ENCODE measurements around the gene CCDC85C. TPM values are rescaled to one million over a fixed set of nuclear protein-coding genes. Genes with fewer than 3 reads are reported as not detected.
A peak's percentile ranks its signal among the peaks of the same experiment; 100 is the strongest.

The CCDC85C gene
- total and polyA plus RNA-seq, 8 donors, result 10.5 to 28.6 (median 15.9) TPM

GRCh38 chr14:99576304-99576703 lies 27.7 kb downstream of the CCDC85C start:
- Histone ChIP-seq H3K4me1 (peaks cover 98 to 100% (median 98%) of the 10 kb centered on the region in 4 donors), H3K9me3 (no peaks in the 10 kb centered on the region), H3K36me3 (no peaks in the 10 kb centered on the region), H3K4me3 (no peak overlapping the region), H3K27me3 (no peaks in the 10 kb centered on the region), H3K27ac (peak overlapping the region; percentile 16 to 91 (median 83))
- no peak for TF ChIP-seq CTCF (IDR thresholded peaks at IDR 0.05)
- TF ChIP-seq POLR2AphosphoS5 (IDR thresholded peaks at IDR 0.05), result no peak
- no peak for TF ChIP-seq POLR2A (IDR thresholded peaks at IDR 0.05)
- TF ChIP-seq EP300 (IDR thresholded peaks at IDR 0.05), result no peak
- intact Hi-C loops (cut with DNase I; ENCODE audit: low total_unique reads), result no loop called here
- DNase-seq, result no peak
- WGBS, 5 donors, result 25 to 65% (median 59%) methylated on average over 3 to 5 of the region's 5 CpGs

DNA sequence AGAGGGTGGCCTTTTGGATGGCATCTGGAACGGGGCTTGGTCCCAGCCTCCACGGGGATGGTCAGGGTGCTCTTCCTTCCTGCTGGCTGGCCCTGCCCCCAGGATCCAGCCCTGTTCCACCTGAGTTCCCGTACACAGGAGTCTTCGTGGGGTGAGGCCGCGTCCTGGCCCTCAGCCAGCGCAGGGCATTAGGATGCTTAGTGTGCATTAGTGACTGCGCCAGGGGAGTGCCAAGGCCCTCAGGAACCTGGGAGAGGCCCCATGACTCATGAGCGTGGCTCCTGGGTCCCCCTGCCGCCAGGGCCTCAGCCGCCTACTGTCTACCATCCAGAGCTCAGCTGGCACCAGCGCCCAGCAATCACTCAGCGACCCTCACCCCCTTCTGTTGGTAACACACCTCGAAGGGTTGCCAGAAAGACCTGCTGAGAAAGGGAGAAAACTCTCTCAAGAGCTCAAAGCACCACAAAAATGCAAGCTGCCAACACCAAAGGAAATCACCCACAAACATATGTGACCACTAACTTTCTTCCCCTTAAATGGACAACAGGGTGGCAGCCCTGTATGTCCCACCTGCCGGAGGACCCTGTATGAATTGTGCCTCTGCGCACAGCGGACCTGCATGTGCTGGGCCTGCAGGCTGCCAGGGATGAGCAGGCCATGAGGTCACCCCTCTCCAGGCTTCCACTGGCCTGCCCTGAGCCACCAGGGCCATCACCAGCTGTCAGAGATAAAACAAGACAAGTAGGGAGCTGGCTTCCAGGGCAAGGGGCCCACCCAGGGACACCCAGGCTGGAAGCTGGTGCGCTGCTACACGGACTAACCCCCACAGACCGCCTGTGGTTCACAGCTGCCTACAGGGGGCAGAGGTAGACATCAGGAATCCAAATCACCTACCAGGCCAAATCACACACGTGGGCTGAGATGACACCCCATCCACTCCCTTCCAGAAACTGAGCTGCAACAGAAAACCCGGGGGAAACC lies 28.7 kb downstream of the CCDC85C start:
- DNase-seq, result peak; percentile 89 to 90
- TF ChIP-seq EP300 (IDR thresholded peaks at IDR 0.05), result no peak
- TF ChIP-seq CTCF (IDR thresholded peaks at IDR 0.05), result no peak
- TF ChIP-seq POLR2AphosphoS5 (IDR thresholded peaks at IDR 0.05), result peak in 2 of 3 donors; percentile 57 to 87
- TF ChIP-seq POLR2A (IDR thresholded peaks at IDR 0.05), result no peak
- H3K27ac ChIP-seq, result peak overlapping the region; percentile 71 to 91 (median 83)
- no peaks in the 10 kb centered on the region for H3K36me3 ChIP-seq
- H3K4me1 ChIP-seq, result peaks cover 98 to 100% (median 98%) of the 10 kb centered on the region in 4 donors
- H3K9me3 ChIP-seq, result no peaks in the 10 kb centered on the region
- 47 to 80% (median 59%) methylated on average over 10 to 22 of the region's 22 CpGs for WGBS, 5 donors
- H3K4me3 ChIP-seq, result no peak overlapping the region
- intact Hi-C loops (cut with DNase I; ENCODE audit: low total_unique reads), result no loop called here
- H3K27me3 ChIP-seq, result no peaks in the 10 kb centered on the region

DNA sequence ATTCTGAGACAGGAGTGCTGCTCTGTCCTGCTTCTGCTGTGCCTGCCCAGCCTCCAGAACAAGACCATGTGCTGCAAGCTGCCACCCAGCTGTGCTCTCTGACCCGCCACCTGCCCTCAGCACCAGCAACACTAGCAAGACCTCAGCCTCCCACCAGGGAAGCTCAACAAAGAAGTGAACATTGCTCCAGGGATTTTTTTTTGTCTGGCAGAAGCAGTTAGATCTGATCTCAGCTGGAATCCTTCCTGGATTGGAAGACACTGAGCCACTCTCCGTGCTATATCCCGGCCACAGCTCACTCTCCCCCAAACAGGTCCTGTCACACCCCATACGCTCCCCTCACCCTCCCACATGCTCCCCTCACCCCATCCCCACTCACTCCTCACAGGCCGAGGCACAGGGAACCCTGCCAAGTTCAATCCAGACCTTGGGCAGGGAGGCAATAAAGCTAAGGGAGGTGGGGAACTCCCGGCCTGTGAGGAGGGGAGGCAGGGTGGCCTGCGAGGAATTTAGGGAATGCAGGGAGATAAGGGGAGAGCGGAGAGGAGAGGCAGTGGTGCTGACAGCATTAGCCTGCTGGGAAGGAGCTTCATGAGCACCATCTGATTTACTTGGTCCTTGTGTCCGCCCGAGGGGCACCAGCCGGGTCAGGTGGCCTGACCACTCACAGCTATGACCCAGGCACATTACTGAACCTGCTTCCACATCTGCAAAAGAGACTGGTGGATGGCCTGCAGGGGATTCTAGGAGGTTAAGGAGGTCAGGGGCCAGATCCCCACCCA lies 29.7 kb downstream of the CCDC85C start:
- intact Hi-C loops (cut with DNase I; ENCODE audit: low total_unique reads), result no loop called here

More for the DNA sequence above, 29.7 kb downstream of the CCDC85C start:
- DNase-seq, result peak; percentile 72 to 86
- H3K4me1 ChIP-seq, result peaks cover 97 to 100% (median 98%) of the 10 kb centered on the region in 4 donors
- no peaks in the 10 kb centered on the region for H3K27me3 ChIP-seq
- H3K4me3 ChIP-seq, result no peak overlapping the region
- 24 to 33% (median 28%) methylated on average over 11 of the region's 11 CpGs for WGBS, 5 donors
- H3K27ac ChIP-seq, result peak overlapping the region; percentile 71 to 91 (median 83)
- no peaks in the 10 kb centered on the region for H3K36me3 ChIP-seq
- TF ChIP-seq CTCF (IDR thresholded peaks at IDR 0.05) (no peak), POLR2AphosphoS5 (IDR thresholded peaks at IDR 0.05) (peak in 1 of 3 donors; percentile 14)
- no peaks in the 10 kb centered on the region for H3K9me3 ChIP-seq
